Neural crest cell (in vitro differentiated cells): ENCODE results near the gene ACCSL. TPM values are rescaled to one million over a fixed set of nuclear protein-coding genes. Genes with fewer than 3 reads are reported as not detected.

Source experiments
- DNase-seq: peaks from one replicate; pipeline ENCODE4 v3.0.0; 2021; ENCODE audit warnings: low read depth, mixed read lengths, low spot score
- H3K27ac Mint-ChIP-seq: one replicate; pipeline ENCODE4 v1.8.0; 2021; ENCODE audit warnings: mild to moderate bottlenecking, mixed read lengths; ENCODE audit not compliant: unreplicated experiment
- H3K27me3 Mint-ChIP-seq: 2 replicates; pipeline ENCODE4 v1.8.0; 2021; ENCODE audit warnings: low read depth, mild to moderate bottlenecking, mixed read lengths
- H3K36me3 Mint-ChIP-seq: 2 replicates; pipeline ENCODE4 v1.8.0; 2021; ENCODE audit warnings: low read depth, mild to moderate bottlenecking, mixed read lengths
- H3K4me1 Mint-ChIP-seq: 2 replicates; pipeline ENCODE4 v1.8.0; 2021; ENCODE audit warnings: mixed read lengths
- H3K4me3 Mint-ChIP-seq: one replicate; pipeline ENCODE4 v1.8.0; 2021; ENCODE audit warnings: mild to moderate bottlenecking, mixed read lengths
- H3K9me3 Mint-ChIP-seq: 2 replicates; pipeline ENCODE4 v1.8.0; 2021; ENCODE audit warnings: mixed read lengths
- total RNA-seq: library from RNA; stranded (reverse); gene quantifications from 2 replicates; pipeline ENCODE4 v1.2.1, GENCODE V29; 2021
- TF ChIP-seq, protein P1 (sequence below): fragments of 200-600 bp; sonication (generic); conservative IDR thresholded peaks from 2 replicates; pipeline ENCODE4 v1.5.0; 2021; ENCODE audit warnings: antibody characterized with exemption, mild to moderate bottlenecking

ACCSL gene
- total RNA-seq, 1 donor from 2014 or later = not detected

DNA sequence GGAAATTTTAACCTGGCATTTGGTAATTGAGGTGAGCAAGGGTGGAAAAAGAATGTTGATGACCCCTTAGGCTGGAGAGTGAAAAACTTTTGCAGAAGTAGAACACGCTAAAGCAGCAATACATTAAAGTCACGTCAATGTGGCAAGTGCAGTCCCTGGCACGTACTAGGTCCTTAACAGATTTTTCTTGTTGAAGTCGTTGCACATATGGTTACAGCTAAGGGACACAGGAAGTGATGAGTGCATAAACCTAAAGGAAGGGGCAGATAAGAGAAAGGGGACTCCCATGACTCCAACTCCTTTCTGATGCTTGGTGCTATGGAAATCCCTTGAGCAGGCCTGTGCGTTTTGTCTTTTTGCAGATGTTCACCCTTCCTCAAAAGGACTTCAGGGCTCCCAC, 19.5 kb downstream of the ACCSL start:
- peak overlapping the region; percentile 86 for H3K4me3 Mint-ChIP-seq
- H3K27me3 Mint-ChIP-seq = peaks cover 2% of the 10 kb centered on the region
- peaks cover 5% of the 10 kb centered on the region for H3K36me3 Mint-ChIP-seq
- DNase-seq = no peak
- H3K4me1 Mint-ChIP-seq = peaks cover 30% of the 10 kb centered on the region
- no peak overlapping the region for H3K27ac Mint-ChIP-seq
- no peaks in the 10 kb centered on the region for H3K9me3 Mint-ChIP-seq
- TF ChIP-seq, protein P1, sequence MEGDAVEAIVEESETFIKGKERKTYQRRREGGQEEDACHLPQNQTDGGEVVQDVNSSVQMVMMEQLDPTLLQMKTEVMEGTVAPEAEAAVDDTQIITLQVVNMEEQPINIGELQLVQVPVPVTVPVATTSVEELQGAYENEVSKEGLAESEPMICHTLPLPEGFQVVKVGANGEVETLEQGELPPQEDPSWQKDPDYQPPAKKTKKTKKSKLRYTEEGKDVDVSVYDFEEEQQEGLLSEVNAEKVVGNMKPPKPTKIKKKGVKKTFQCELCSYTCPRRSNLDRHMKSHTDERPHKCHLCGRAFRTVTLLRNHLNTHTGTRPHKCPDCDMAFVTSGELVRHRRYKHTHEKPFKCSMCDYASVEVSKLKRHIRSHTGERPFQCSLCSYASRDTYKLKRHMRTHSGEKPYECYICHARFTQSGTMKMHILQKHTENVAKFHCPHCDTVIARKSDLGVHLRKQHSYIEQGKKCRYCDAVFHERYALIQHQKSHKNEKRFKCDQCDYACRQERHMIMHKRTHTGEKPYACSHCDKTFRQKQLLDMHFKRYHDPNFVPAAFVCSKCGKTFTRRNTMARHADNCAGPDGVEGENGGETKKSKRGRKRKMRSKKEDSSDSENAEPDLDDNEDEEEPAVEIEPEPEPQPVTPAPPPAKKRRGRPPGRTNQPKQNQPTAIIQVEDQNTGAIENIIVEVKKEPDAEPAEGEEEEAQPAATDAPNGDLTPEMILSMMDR = no peak

DNA sequence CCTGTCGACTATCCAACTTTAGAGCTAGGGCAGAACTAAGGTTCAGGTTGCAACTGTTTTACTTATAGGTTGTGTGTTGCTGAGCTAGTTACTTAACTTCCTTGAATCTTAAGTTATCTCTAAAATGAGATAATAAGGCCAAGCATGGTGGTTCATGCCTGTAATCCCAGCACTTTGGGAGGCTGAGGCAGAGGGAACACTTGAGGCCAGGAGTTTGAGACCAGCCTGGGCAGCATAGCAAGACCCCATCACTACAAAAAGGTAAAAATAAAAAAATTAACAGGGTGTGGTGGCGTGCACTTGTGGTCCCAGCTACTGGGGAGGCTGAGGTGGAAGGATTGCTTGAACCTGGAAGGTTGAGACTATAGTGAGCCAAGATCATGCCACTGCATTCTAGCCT, 20.4 kb downstream of the ACCSL start:
- Mint-ChIP-seq H3K9me3 (no peaks in the 10 kb centered on the region), H3K36me3 (peaks cover 5% of the 10 kb centered on the region), H3K4me1 (peaks cover 30% of the 10 kb centered on the region), H3K27ac (no peak overlapping the region), H3K4me3 (no peak overlapping the region), H3K27me3 (peaks cover 2% of the 10 kb centered on the region)
- TF ChIP-seq, protein P1 = no peak
- no peak for DNase-seq

DNA sequence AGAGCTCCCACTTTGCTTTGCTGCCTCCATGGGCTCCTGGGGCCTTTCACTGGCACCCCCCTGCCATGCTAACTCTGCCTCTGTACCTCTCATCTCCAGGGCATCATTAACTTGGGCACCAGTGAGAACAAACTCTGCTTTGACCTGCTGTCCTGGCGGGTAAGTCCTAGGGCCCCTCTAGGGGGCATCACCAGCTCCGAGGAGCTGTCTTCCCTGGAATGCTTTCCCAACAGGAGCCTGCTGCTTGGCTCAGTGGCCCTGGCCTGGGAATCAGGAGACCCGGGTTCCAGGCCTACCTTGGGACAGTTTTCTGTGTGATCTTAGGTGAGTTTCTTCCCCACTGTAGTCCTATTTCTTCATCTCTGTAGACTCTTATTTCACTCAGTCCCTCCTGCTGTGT, 23.4 kb downstream of the ACCSL start:
- no peak for DNase-seq
- Mint-ChIP-seq H3K4me3 (no peak overlapping the region), H3K9me3 (no peaks in the 10 kb centered on the region), H3K27me3 (no peaks in the 10 kb centered on the region), H3K36me3 (peaks cover 8% of the 10 kb centered on the region), H3K4me1 (peaks cover 16% of the 10 kb centered on the region), H3K27ac (no peak overlapping the region)
- TF ChIP-seq, protein P1 = no peak

DNA sequence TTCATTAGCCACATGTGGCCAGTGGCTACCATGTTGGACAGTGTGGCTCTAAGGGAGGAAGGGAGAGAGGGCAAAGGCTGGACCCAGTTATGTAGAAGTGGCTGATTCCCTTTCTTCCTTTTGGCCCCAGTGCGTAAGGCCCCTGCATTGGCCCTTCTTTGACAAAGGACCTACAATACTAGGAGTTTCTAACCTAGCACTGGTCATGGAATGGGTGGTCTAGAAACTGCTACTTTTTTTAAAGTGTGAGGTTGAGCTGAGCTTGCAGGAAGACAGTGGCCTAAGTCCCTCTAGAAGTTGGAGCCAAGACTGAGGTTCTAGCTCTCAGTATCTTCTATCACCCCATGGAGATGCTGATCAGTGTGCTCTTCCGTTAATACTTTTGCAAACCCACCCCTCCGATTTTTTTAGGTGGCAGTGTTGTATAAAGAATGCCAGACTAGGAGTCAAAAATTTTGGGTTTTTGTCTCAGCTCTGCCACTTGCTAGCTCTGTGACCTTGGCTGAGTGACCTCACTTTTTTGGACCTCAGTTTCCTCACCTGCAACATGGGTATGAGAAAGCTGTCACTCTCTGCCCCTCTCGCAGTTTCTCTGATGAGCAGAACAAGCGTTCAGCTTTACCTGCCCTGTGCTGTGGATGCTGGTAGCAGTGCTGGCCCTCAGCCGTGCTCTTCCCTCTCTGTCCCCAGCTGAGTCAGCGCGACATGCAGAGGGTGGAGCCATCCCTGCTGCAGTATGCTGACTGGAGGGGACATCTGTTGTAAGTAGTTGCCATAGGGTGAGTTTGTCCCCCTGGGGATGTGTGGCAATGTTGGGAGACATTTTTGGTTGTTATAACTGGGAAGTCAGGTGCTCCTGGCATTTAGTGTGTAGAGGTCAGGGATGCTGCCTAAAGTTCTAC, 25.2 kb downstream of the ACCSL start:
- Mint-ChIP-seq H3K27ac (no peak overlapping the region), H3K27me3 (no peaks in the 10 kb centered on the region), H3K4me1 (peaks cover 7% of the 10 kb centered on the region), H3K9me3 (peaks cover 3% of the 10 kb centered on the region), H3K4me3 (no peak overlapping the region), H3K36me3 (peaks cover 12% of the 10 kb centered on the region)
- TF ChIP-seq, protein P1 = no peak
- DNase-seq = no peak

DNA sequence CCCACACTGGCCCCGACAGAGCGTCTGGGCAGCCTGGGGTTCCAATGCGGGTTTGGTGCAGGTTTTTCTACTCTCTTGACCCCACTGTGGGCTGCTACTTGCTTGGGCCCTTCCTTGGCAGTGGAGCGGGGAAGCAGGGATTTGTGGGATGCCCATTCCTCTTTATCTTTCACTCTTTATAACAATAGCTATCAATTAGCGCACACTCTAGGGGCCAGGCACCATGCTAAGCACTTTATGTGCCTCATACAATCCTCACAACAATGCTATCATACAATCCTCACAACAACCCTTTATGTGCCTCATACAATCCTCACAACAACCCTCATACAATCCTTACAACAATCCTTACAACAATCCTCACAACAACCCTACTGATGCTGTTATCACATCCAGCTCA, 31.0 kb downstream of the ACCSL start:
- TF ChIP-seq, protein P1 = no peak
- Mint-ChIP-seq H3K27me3 (no peaks in the 10 kb centered on the region), H3K4me3 (no peak overlapping the region), H3K9me3 (peaks cover 3% of the 10 kb centered on the region), H3K36me3 (peaks cover 11% of the 10 kb centered on the region), H3K27ac (no peak overlapping the region), H3K4me1 (peaks cover 7% of the 10 kb centered on the region)
- no peak for DNase-seq
